Breast epithelium (tissue), 4 donors: ENCODE measurements around the gene PANK1. TPM values are rescaled to one million over a fixed set of nuclear protein-coding genes. Genes with fewer than 3 reads are reported as not detected.

Source experiments
- DNase-seq, 2 donors: peaks; one replicate each; pipeline ENCODE4 v3.0.0-alpha.2; 2019; ENCODE audit warnings: low spot score in 2 of 2
- H3K27ac ChIP-seq, 2 donors: fragments of 200-600 bp; sonication (generic) in 1 of 2; one replicate each; pipeline ENCODE4 v1.5.1; 2016 to 2019; ENCODE audit warnings: mild to moderate bottlenecking in 1 of 2
- H3K27me3 ChIP-seq, 2 donors: fragments of 200-600 bp; sonication (generic) in 1 of 2; one replicate each; pipeline versions ENCODE4 v1.5.1 to v1.6.0; 2017 to 2019; ENCODE audit warnings: control low read depth in 1 of 2, mild to moderate bottlenecking in 1 of 2
- H3K36me3 ChIP-seq: fragments of 200-600 bp; one replicate; pipeline ENCODE4 v1.5.1; 2019
- H3K4me1 ChIP-seq, 2 donors: fragments of 200-600 bp; sonication (generic); one replicate each; pipeline ENCODE4 v1.5.1; 2016 to 2019; ENCODE audit warnings: control low read depth in 1 of 2
- H3K4me3 ChIP-seq, 3 donors: fragments of 200-600 bp; sonication (generic); 1 replicate in 2 of 3; 2 replicates in 1 of 3; pipeline ENCODE4 v1.5.1; 2016 to 2019; ENCODE audit warnings: mild to moderate bottlenecking in 3 of 3, moderate library complexity in 2 of 3
- H3K9me3 ChIP-seq, 2 donors: fragments of 200-600 bp; sonication (generic) in 1 of 2; one replicate each; pipeline ENCODE4 v1.5.1; 2016 to 2019; ENCODE audit warnings: control low read depth in 1 of 2
- CTCF ChIP-seq, 3 donors: fragments of 450-650 bp; IDR thresholded peaks; one replicate each; pipeline ENCODE4 v1.5.1; 2016 to 2017; ENCODE audit warnings: antibody characterized with exemption in 3 of 3, mild to moderate bottlenecking in 3 of 3, moderate library complexity in 3 of 3
- POLR2A ChIP-seq: fragments of 450-650 bp; IDR thresholded peaks from one replicate; pipeline ENCODE4 v1.6.1; 2016; ENCODE audit warnings: antibody characterized with exemption, mild to moderate bottlenecking, moderate library complexity
- POLR2AphosphoS5 ChIP-seq, 3 donors: sonication (generic); formaldehyde crosslinking; IDR thresholded peaks; one replicate each; pipeline ENCODE4 v1.6.1; 2017; ENCODE audit warnings: antibody characterized with exemption in 3 of 3
- intact Hi-C: fragments of 100-400 bp; cut with DNase I; formaldehyde crosslinking; loops from one replicate; pipeline ENCODE4 v1.15.1; 2023; ENCODE audit warnings: low total_unique reads
- total RNA-seq, 3 donors: library from RNA; depleted of rRNA; stranded (reverse); fragments of >200 nt; gene quantifications; one replicate each; pipeline ENCODE4 v1.1.0, GENCODE V29; 2016

Gene PANK1
- total RNA-seq, 3 donors from 2014 or later = 2.9 to 6.4 (median 5.1) TPM

- H3K27ac ChIP-seq = no peak overlapping the region
- H3K27me3 ChIP-seq = no peaks in the 10 kb centered on the region
- no peak overlapping the region for H3K4me3 ChIP-seq
- intact Hi-C loops = no loop called here
- no peaks in the 10 kb centered on the region for H3K9me3 ChIP-seq
- H3K36me3 ChIP-seq = no peaks in the 10 kb centered on the region
- no peaks in the 10 kb centered on the region for H3K4me1 ChIP-seq
- no peak for TF ChIP-seq POLR2A
- no peak for TF ChIP-seq POLR2AphosphoS5 (IDR thresholded peaks at IDR 0.05)
- no peak for TF ChIP-seq CTCF (IDR thresholded peaks at IDR 0.05)
- DNase-seq = no peak
Measured at GRCh38 chr10:89563311-89563710, 81.7 kb downstream of the PANK1 start.

- intact Hi-C loops = no loop called here
- no peaks in the 10 kb centered on the region for H3K4me1 ChIP-seq
- H3K36me3 ChIP-seq = no peaks in the 10 kb centered on the region
- no peak overlapping the region for H3K27ac ChIP-seq
- TF ChIP-seq CTCF (IDR thresholded peaks at IDR 0.05) = no peak
- no peak for TF ChIP-seq POLR2A
- no peak for TF ChIP-seq POLR2AphosphoS5 (IDR thresholded peaks at IDR 0.05)
- DNase-seq = no peak
- H3K9me3 ChIP-seq = no peaks in the 10 kb centered on the region
- H3K4me3 ChIP-seq = no peak overlapping the region
- no peaks in the 10 kb centered on the region for H3K27me3 ChIP-seq
Measured at GRCh38 chr10:89556600-89556999, 88.4 kb downstream of the PANK1 start.

- DNase-seq = no peak
- Histone ChIP-seq H3K36me3 (no peaks in the 10 kb centered on the region), H3K27me3 (no peaks in the 10 kb centered on the region), H3K9me3 (no peaks in the 10 kb centered on the region), H3K4me3 (no peak overlapping the region), H3K27ac (no peak overlapping the region), H3K4me1 (no peaks in the 10 kb centered on the region)
- intact Hi-C loops = no loop called here
- TF ChIP-seq POLR2A (no peak), CTCF (IDR thresholded peaks at IDR 0.05) (no peak), POLR2AphosphoS5 (IDR thresholded peaks at IDR 0.05) (no peak)
Measured at GRCh38 chr10:89555688-89556445, 89.2 kb downstream of the PANK1 start.

GRCh38 chr10:89554433-89554832, 90.6 kb downstream of the PANK1 start:
- Histone ChIP-seq H3K9me3 (no peaks in the 10 kb centered on the region), H3K36me3 (no peaks in the 10 kb centered on the region), H3K4me3 (no peak overlapping the region), H3K27ac (no peak overlapping the region), H3K27me3 (no peaks in the 10 kb centered on the region), H3K4me1 (no peaks in the 10 kb centered on the region)
- no peak for DNase-seq
- TF ChIP-seq CTCF (IDR thresholded peaks at IDR 0.05) = no peak
- TF ChIP-seq POLR2A = no peak
- no peak for TF ChIP-seq POLR2AphosphoS5 (IDR thresholded peaks at IDR 0.05)
- intact Hi-C loops = loop anchor here (5.0 kb wide), 1 partner anchor 127 kb away; no protein-coding TSS in a partner anchor

- intact Hi-C loops = loop anchor here (5.0 kb wide), 1 partner anchor 126 kb away; no protein-coding TSS in a partner anchor
- no peak overlapping the region for H3K27ac ChIP-seq
Measured at GRCh38 chr10:89553064-89553734, 91.8 kb downstream of the PANK1 start.

More at GRCh38 chr10:89553064-89553734, 91.8 kb downstream of the PANK1 start:
- Histone ChIP-seq H3K4me1 (no peaks in the 10 kb centered on the region), H3K9me3 (no peaks in the 10 kb centered on the region), H3K36me3 (no peaks in the 10 kb centered on the region), H3K4me3 (no peak overlapping the region), H3K27me3 (no peaks in the 10 kb centered on the region)
- TF ChIP-seq CTCF (IDR thresholded peaks at IDR 0.05) = no peak
- no peak for DNase-seq
